ENCODE data around the gene STAG1.
"Not testable (repeated sequence)": the region's sequence is repeated elsewhere in the genome, so short reads cannot be mapped to it uniquely, and the experiment has no call there.

The STAG1 gene

DNA sequence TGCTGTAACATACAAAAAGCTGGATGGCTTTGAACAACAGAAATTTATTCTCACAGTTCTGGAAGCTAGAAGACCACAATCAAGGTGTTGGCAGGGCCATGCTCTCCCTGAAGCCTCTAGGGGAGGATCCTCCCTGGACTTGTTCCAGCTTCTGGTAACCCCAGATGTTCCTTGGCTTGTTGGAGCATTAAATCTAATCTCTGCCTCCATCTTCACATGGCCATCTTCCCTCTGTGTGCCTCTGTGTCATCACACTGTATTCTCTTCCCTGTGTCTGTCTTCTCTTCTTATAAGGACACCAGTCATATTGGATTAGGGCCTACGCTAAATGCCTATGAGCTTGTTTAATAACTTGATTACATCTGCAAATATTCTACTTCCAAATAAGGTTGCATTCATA is 109.5 kb downstream of the STAG1 start:
- no peak for DNase-seq

DNA sequence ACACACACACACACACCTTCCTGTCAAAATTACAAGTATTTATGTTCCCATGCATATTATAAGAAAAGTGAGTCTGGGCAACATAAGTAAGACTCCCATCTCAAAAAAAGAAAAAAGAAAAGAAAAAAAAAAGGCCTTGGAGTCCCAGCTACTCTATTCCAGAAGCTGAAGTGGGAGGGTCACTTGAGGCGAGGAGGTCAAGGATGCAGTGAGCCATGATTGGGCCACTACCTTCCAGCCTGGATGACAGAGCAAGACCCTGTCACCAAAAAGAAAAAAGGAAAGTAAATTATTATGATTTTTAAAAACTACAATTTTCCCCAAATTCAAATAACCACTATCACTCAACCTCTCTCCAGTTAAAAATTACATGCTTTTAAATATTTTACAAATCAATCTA is 113.1 kb downstream of the STAG1 start:
- no peak for DNase-seq

DNA sequence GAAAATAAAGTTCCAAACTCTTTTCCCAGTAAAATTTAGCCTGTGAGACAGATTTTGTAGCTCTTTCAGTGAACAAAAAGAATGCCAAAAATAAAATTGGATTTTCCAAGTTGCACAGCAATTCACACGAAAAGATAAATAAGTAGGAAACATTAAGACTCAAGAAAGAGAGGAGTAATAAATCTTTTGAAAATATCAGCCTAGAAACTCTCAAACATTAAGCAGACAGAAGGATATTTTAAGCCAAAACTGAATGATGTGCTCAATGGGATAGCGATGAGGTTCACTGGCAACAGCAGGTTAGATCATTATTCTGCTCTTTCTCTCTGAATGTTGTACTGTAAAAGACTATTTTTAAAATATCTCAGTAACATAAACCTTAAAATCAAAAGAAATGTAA is 115.0 kb downstream of the STAG1 start:
- no peak for DNase-seq

DNA sequence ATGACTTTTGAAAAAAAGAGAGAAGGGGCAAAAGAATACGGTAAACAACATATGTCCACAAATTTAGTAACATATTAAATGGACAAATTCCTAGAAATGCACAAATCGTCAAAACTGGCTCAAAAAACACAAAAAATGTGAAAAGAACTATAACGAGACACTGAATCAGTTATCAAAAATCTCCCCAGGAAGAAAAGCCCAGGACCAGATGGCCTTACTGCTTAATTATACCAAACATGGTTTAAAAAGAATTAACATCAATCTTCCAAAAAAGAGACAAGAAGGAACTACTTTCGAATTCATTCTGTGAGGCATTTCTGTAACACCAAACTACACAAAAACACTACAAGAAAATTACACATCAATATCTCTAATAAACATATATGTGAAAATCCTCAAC is 117.4 kb downstream of the STAG1 start:
- DNase-seq: no peak

DNA sequence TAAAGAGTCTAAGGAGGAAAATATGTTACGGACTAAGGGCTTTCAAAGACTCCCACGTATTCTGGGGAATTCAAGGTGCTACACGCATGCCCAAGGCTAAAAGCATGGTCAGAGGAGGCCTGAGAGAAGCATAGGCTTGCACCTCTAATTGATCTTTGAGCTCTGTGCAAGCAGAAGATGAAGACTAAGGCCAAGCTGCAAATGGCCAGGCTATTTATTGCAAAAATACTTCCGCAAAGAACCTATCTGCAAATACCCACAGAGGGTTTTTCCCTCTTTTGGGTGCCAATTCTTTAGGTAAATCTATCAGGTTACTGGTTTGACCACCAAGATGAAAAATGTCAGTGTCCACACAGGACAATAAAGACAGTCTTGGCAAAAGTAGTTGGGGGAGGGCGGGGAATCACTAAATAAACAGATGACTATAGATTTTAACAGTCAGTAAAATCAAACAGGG is 119.5 kb downstream of the STAG1 start:
- DNase-seq: no peak

DNA sequence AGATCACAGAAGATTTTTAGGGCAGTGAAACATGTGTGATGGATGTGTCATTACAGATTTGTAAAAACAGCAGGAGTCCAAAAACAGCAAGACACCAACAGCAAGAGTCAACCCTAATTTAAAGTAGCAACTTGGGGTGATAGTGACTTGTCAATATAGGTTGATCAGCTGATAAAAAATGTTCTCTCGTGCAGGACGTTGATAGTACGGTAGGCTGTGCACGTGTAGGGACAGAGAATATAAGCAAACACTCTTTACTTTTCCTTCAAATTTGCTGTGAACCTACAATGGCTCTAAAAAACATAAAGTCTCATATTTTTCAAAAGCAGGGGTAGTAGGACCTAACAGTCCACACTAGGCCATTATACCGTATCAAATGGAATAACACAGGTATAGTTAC is 120.8 kb downstream of the STAG1 start:
- DNase-seq: no peak

DNA sequence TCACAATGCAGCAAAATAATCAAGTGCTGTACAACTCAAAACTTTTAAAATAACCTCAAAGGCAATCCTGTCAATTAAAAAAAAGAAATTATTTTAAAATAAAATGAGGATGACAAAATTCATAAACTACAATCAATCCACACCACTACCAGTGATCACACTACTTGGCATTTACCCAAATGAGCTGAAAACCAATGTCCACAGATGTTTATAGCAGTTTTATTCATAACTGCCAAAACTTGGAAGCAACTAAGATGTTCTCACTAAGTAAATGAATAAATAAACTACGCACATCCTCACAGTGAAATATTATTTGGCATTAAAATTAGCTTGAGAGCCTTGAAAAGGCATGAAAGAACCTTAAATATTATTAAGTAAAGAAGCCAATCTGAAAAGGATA is 121.3 kb downstream of the STAG1 start:
- DNase-seq: no peak

DNA sequence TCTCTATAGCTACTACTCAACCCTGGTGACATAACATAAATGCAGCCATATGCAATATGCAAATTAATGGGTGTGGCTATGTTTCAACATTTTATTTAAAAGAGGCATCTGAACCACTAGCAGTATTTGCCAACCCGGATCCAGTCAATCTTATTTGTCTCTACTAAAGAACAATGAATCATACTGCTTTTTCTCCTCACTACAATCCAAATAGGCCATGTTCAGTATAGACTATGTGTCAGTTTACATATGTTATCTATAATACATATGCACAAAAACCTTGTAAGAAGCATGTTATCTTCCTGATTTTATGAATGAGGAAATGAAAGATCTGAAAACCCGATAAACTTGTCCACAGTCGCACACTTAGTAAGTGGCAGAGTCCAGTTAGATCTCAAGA is 125.7 kb downstream of the STAG1 start:
- no peak for DNase-seq

DNA sequence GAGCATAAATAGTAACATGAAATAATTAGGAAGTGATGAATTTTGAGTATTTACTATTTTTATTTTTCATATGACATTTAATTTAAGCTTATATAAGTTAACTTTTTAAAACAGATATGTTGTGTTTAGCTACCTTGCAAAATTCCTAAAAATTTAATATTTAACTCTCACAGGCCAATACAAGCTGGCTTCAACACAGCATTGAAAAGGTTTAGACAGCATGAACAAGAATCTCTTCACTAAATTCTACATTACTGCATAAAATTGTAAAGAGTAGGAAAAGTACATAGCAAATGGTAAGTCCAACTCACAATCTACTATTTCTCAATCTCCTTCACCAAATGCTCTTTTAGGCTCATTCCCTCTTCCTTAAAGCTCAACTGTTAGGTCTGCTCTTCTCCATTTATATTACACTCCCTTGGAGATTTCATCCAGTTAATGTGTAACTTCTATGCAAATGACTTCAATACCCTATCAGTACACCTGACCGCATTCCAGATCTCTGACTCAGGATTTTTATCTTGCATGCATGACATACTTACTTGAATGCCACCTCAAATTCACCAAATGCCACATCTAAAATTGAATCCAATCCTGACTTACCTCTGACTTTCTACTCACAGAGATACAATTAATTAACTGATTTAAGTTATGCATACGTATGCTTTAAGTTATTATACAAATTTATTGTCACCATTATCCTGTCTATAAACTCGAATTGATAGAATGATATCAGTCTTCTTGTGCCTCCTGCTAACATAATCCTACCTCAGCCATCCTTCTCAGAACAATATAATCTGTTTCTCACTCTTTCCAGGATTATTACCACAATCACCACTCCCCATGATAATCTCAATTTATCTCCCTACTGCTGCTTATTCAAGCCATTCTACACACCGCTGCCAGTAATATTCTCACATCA is 127.0 kb downstream of the STAG1 start:
- DNase-seq: no peak

DNA sequence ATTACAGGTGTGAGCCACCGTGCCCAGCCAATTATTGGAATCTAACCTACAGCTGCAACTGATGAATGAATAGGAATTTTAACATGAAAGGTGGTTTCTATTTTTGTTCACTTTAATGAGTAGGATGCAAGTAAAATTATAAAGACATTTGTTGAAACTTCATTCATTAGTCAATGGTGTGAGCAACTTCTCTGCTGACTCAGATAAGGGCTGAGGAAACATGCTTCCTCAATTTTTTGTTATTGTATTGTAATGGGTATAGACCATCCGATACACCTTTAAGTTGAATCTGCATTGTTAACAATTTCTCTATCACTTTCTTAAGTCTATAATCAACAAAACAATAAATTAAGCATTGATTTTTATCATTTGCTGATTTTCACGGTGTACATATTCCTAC is 127.8 kb downstream of the STAG1 start:
- DNase-seq: no peak

DNA sequence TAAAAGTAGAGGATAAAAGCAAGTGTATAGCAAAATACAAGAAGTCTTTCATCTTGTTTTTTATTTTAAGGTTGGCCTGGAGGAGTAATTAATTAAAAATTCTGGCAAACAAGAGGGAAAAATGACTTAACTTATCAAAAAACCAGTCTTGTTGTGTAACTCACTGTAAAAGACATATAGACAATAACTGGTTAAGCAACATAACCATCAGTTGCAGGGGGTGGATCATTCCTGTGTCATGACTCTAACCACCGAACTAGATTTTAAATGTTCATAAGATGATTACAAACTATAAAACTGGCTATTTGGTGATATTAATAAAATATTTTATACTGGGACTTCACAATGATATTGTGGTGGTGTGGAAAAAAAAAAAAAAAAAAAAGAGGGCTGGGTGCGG is 130.6 kb downstream of the STAG1 start:
- no peak for DNase-seq

DNA sequence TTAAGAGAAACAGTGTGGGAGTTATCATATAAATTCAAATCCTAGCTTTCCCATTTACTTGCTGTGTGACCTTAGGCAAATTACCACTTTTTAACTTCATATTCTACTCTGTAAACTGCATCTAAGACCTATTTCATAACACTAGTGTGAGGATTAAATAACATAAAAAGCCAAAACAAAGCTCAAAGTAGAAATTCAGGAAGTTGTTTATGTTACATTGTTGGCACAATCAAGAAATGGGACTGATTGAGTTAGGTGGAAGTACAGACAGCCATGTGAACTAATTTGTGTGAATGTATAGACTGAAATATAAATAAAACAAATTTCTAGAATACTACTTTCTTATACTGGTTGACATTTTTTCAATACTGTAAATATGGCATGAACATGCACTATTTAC is 131.7 kb downstream of the STAG1 start:
- DNase-seq: no peak

DNA sequence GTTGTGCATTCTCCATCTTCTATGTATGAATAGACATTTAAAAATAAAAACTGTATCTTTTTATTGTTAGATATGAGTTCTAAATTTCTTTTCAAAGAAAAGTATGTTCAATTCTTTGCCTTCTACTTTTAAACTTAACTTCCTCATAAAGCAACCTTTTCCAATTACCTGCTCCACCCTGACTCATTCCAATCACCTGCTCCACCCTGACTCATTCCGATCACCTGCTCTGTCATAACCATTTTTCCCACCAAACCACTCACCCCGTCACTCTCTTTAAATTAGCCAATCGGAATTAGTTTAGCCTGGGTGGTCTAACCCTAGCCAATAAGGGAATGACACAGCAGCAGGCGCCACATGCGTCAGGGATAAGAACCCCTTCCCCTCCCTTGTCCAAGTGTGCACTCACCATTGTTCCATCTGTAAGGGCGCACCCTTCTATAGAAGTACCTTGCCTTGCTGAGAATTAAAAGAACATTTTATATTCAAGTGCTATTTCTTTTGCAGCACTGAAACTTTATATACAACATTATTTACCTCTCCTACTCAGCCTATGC is 134.1 kb downstream of the STAG1 start:
- not testable (repeated sequence) for DNase-seq

DNA sequence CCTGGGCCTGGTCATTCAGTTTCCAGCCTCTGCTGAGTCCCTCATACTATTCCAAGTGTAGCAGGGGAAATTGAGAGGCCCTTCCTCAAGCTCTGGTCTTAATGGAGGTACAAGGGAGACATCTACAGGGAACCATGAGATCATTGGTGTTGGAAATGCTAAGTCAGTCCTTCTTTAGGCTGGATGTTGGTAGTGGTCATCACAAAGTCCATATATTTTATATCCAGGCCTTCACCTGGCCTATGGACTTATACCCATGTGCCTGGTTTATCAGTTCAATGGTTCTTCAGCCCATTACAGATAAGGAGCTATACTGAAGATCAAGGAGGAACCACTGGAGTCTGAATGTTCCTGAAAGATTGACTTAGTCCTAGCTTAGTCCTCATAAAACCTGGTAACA is 135.0 kb downstream of the STAG1 start:
- DNase-seq: no peak

DNA sequence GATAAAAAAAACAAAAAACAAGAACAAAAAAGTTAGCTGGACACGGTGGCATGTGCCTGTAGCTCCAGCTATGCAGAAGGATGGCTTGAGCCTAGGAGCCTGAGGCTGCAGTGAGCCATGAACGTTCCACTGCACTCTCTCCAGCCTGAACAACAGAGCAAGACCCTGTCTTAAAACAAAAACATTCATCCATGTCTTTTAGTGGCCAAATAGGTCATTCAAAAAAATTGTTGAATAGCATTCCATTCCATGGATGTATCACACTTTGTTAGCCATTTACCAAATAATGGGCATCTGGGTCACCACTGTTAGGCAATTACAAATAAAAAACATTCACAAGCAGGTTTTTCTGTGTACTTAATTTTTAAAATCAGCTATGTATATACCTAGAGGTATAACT is 139.7 kb downstream of the STAG1 start:
- DNase-seq: no peak

DNA sequence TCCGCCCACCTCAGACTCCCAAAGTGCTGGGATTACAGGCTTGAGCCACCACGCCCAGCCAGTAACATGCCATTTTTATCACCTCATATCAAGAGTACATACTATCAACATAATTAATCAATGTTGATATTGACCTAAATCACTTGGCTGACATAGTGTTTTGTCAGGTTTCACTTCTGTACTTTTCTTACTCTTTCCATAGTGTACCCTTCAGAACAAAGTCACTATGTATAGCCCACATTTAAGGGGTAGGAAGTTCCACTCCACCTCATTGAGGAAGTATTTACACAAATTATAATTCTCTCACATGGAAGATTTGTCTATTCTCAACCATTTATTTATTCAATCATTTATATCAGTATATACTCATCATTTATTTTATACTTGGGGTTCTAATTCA is 145.2 kb downstream of the STAG1 start:
- no peak for DNase-seq

DNA sequence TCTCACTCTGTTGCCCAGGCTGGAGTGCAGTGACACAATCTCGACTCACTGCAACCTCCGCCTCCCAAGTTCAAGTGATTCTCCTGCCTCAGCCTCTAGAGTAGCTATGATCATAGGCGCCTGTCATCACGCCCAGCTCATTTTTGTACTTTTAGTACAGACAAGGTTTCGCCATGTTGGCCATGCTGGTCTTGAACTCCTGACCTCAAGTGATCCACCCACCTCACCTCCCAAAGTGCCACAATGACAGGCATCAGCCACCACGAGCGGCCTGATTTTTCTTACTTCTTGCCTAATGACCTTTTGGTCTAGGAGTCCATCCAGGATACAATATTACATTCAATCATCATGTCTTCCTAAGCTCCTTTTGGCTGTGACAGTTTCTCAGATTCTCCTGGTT is 146.0 kb downstream of the STAG1 start:
- not testable (repeated sequence) for DNase-seq

DNA sequence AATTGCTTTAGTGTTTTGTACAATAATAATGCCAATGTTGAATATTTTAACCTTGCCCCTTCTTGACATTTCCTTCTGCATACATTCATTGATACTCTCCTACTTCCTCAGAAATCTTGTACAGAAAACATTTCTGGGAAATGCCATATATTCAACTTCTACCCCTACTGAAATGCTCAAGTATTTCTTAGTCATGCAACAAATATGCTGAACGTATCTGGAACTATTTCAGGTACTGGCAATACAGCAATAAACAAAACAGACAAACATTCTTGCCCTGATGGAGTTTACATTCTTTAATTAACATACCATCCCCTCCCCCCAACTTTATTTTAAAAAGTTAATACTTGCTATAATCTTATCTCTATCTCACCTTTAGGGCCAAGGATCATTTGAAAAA is 147.2 kb downstream of the STAG1 start:
- no peak for DNase-seq

DNA sequence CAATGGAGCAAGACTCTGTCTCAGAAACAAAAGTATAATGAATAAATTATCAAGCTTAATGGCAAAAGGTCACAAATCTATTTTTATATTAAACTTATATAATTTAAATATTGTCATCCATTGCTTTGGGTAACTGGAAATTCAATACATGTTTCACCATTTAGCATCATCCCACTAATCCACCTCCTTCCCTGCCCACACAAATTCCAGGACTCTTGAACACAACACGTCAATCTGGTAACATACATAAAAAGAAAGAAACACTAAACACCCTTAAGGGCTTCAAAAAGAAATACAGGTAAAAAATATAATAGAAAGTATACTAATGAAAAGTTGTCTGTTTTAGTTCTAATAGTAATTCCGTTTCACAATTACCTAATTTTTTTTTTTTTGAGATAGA is 149.4 kb downstream of the STAG1 start:
- DNase-seq: no peak

DNA sequence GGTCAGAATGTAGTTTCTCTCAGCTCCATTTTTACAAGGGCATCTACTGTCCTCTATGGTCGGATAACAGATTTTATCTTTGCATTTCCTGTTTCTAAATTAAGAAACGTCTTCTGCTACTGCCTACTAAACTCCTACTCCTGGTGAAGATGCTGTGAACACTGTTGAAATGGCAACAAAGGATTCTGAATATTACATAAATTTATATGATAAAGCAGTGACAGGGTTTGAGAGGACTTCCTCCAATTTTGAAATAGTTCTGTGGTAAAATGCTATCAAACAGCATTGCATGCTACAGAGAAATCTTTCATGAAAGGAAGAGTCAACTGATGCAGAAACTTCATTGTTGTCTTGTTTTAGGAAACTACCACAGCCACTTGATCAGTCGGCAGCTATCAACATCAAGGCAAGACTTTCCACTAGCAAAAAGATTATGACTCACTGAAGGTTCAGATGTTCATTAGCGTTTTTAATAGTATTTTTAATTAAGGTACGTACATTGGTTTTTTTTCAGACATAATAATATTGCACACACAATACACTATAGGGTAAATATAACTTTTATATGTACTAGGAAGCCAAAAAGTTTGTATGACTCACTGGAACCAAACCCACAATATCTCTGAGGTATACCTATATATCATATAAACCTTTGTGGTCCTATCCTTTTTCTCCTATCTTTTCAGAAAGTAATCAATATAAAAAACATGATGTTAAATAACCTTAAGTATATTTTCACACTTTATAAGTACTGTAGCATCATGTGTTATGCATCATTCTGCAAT is 156.1 kb downstream of the STAG1 start:
- DNase-seq: no peak

DNA sequence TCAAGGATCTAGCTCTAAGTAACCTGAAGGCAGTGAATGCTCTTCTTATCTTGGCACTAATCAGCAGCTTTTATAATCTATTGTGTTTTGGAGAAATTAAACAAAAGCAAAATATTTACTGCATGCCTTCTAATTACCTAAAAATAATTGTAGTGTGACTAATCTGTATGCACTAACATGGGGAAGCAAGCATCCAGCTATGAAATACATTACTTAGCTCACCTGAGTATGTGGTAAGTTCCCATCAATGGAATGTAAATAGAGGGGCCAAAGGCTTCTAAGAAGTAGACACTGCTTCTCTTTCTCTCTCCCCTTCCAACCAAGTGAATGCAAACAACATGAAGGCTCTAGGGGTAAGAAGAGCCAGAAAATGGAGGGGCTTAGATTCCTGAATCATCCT is 165.6 kb downstream of the STAG1 start:
- DNase-seq: no peak

DNA sequence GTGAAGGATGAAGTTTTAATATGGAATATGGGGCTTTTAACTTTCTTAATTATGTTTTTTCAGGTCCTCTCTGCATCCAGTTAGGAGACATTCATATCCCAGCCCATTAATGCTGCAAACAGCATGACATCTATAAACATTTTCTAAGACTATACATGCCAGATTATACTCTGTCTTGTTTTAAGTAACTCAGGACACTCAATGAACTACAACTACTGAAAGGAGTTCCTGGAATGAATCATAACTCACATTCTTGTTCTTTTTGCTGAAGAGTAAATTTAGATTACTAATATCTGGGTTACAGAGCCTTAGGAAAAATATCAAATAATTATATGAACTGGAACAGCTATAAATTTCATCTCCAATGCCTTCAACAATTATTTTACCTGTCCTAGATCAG is 167.4 kb downstream of the STAG1 start:
- DNase-seq: no peak

DNA sequence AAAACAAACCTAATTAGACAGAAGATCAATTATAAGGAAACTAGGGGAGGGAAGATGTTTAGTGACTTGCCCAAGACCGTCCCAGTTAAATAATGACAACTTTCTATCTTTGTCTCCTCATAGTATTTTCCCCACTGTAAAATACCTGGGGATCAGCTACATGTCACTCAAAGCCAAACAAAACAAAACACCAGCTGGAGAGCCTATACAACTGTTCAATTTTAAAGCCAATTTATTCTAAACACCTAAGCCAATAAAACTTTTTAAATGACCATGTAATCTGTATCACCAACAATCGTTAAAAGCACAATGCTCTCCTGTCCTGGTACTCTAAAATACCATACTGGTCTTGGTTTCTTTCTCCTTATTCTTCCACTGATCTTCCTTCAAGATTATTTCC is 168.4 kb downstream of the STAG1 start:
- DNase-seq: no peak

DNA sequence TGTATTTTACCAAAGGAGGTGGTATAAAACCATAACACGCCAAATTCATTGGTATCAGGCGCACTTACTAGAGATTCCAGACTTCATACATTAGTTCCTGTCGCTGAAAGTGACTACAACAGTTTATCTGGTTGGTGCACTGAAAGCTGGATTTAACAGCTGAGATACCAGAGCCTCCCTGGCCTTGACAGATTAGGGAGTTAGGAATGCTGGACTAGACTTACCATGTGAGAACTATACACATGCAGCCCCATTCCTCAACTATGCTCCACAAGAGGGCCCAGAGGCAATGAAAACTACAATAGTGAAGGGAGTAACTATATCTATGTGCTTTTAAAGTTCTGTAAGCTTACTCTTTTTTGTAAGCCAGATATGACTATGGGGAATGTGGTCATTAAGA is 174.4 kb downstream of the STAG1 start:
- DNase-seq: no peak

Measured in activated effector memory CD4-positive, alpha-beta T cell treated with anti-CD3 and anti-CD28 coated beads, Interleukin-2, amount 50 U/mL, for 16 hours (primary cell).